ENCODE measurements around the gene UPF3B. TPM values are rescaled to one million over a fixed set of nuclear protein-coding genes. Genes with fewer than 3 reads are reported as not detected.

The UPF3B gene
- total and polyA plus RNA-seq, 9 of the 15 experiments (the other 6 are each of a cell fraction or from before 2014, with no cell fraction given), result 17.6 to 57.0 (median 32.3) TPM

GRCh38 chrX:119791437-119792231 lies 61.1 kb downstream of the UPF3B start, which contains the start of gene RPL39 (continued):
- no peak for TF ChIP-seq TOE1 (IDR thresholded peaks at IDR 0.05; ENCODE audit: borderline replicate concordance)
- TF ChIP-seq TOE1 (CRISPR knock-in tag; IDR thresholded peaks at IDR 0.05; ENCODE audit: borderline replicate concordance, low read depth), result no peak
- peak; percentile 37 for TF ChIP-seq RBM39 (optimal IDR thresholded peaks at IDR 0.05; ENCODE audit: low read depth, low read length)
- peak; percentile 21; the same call in 1 of the 2 replicates for TF ChIP-seq ZNF232 (CRISPR knock-in tag; IDR thresholded peaks at IDR 0.05)
- TF ChIP-seq MLLT1 (IDR thresholded peaks at IDR 0.05), result 0 out of 4 replicates have a peak, but pooled peaks of 1 of the 2 experiments have one; percentile 18
- no peak for TF ChIP-seq HDAC3 (IDR thresholded peaks at IDR 0.05; ENCODE audit: borderline replicate concordance, partially characterized antibody)
- TF ChIP-seq ZBTB43 (CRISPR knock-in tag; IDR thresholded peaks at IDR 0.05), result no peak
- TF ChIP-seq ZNF586 (CRISPR knock-in tag; conservative IDR thresholded peaks at IDR 0.05), result no peak
- no peak for TF ChIP-seq SAFB2 (IDR thresholded peaks at IDR 0.05; ENCODE audit: borderline replicate concordance, low read depth, low read length, severe bottlenecking)
- TF ChIP-seq PKNOX1 (IDR thresholded peaks at IDR 0.05), result peak; percentile 69
- peak in 1 of 2 experiments; percentile 44; a peak in 2 of 4 replicates for TF ChIP-seq NRF1 (conservative IDR thresholded peaks at IDR 0.05 in 1 of 2, IDR thresholded peaks at IDR 0.05 in 1 of 2)
- peak; percentile 97 for TF ChIP-seq TAF7 (tag; IDR thresholded peaks at IDR 0.05)
- TF ChIP-seq ZMIZ1 (IDR thresholded peaks at IDR 0.05; ENCODE audit: low read depth in 2 of 2, low read length in 2 of 2), result 0 out of 4 replicates have a peak, but pooled peaks of 1 of the 2 experiments have one; percentile 29
- peak; percentile 38 for TF ChIP-seq HMGN3 (IDR thresholded peaks at IDR 0.05; ENCODE audit: borderline replicate concordance, extremely low read depth, insufficient read length, low read depth, low read length)
- 0 out of 4 replicates have a peak, but pooled peaks of 1 of the 2 experiments have one; percentile 20 for TF ChIP-seq TEAD1 (CRISPR knock-in tag; IDR thresholded peaks at IDR 0.05)
- TF ChIP-seq EGR1 (conservative IDR thresholded peaks at IDR 0.05), result no peak
- TF ChIP-seq NR2C1 (IDR thresholded peaks at IDR 0.05), result peak; percentile 27; the same call in 1 of the 2 replicates
- no peak; the same call in none of the 2 replicates for TF ChIP-seq NR2C1 (tag; IDR thresholded peaks at IDR 0.05)
- peak; percentile 16; the same call in 1 of the 2 replicates for TF ChIP-seq ZBTB7A (IDR thresholded peaks at IDR 0.05; ENCODE audit: borderline replicate concordance, control insufficient read depth, low read depth, low read length)
